Kidney capillary endothelial cell (primary cell): ENCODE data around the gene KNCN.

Source experiments
- DNase-seq: peaks from one replicate; pipeline ENCODE4 v3.0.0-alpha.2; 2018; ENCODE audit warnings: low spot score

KNCN gene

DNA sequence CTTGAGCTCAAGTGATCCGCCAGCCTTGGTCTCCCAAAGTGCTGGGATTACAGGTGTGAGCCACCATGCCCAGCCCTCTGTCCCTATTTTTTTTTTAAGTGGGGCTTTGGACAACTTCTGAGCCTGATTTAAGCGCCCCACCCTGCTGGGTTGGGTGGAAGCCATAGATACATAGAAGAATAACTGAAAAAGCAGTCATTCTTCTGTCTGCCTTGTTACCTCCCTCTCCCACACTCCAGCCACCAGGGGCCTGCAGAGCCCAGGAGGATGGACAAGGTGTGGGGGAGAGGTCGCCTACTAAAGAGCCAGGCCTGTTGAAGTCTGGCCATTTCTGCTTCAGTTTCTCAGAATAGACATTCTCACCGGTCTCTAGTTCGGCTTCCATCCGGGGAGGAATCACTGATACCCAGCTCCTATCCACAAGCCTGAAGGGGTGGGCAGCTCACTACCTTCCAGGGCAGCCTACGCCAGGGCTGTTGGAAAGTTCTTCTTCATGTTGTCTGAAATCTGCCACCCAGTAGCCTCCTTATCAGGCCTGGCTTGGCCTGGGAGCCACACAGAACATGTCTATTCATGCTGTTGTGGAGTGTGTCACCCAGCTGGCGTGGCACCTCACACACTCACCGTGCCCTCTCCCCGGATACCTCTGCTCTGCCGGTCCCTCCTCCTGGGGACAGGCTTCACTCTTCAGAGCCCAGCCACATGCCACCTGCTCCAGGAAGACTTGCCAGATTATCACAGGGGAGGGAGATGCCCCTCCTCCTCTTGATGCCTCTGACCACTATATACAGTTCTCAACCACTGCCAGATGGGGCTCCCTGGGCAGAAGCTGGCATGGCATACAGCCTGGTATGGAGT is 27.7 kb downstream of the KNCN start:
- DNase-seq = no peak

DNA sequence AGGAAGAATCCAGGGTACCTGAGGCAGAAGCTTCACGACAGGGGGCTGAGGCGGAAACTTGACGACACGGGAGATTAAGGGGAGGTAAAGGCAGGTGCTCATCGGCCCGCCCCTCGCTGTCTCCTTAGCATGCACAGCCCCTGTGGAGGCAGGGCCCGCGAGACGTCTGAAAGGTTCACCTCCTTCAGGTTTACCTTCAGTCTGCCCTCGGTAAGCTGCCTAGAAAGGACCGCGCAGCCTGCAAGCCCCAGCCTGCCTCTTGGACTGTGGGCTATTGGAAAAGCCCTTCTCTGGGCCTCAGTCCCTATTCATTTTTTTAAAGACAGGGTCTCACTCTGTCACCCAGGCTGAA is 28.5 kb downstream of the KNCN start:
- no peak for DNase-seq

- no peak for DNase-seq
These were observed 29.1 kb downstream of the KNCN start for GRCh38 chr1:46522184-46522968.

DNA sequence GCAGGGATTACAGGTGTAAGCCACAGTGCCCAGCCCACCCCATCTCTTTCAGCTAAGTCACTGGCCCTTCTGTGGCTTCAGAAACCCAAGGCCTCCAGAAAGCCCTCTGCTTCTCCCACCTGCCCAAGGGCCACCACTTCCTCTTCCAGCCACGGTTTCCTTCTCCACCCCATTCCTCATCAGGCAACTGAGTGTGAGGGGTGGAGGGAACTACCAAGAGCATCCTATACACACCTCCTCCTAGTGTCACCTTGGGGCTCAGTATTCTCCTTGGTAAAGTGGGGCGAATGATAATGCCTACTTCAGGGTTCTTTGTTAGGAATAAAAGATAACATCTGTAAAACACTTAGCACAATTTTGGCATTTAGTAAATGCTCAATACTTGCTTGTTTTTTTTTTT is 30.0 kb downstream of the KNCN start:
- no peak for DNase-seq

GRCh38 chr1:46520063-46520911 is 31.2 kb downstream of the KNCN start:
- DNase-seq = no peak

GRCh38 chr1:46519209-46519608 is 32.2 kb downstream of the KNCN start:
- no peak for DNase-seq

DNA sequence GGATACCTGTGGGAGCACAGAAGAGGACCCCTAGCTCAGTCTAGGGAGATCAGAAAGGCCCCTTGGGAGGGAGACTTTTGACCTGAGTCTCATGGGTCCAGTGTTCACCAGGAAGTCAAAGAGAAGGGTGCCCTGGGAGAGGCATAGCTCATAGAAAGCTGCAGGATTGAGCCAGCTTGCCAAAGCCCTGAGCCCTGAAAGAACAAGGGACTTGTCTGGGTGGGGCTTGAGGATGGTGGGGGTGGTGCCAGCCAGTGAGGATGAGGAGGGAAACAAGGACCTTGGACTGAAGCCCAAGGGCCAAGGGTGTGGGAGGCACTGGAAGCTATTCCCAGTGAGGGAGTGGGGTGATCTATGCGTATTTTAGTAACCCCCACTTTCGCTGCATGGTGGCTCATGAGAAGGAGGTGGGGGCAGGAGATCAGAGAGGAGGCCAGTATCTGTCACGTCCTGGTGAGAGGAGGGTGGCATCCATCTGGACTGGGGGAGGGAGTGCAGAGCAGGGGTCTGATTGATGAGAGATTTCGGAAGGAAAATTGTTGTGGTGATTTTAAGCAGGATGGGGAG is 33.4 kb downstream of the KNCN start:
- DNase-seq = no peak

GRCh38 chr1:46517010-46517600 is 34.3 kb downstream of the KNCN start:
- DNase-seq = no peak

GRCh38 chr1:46516200-46516950 is 35.1 kb downstream of the KNCN start:
- DNase-seq = no peak

DNA sequence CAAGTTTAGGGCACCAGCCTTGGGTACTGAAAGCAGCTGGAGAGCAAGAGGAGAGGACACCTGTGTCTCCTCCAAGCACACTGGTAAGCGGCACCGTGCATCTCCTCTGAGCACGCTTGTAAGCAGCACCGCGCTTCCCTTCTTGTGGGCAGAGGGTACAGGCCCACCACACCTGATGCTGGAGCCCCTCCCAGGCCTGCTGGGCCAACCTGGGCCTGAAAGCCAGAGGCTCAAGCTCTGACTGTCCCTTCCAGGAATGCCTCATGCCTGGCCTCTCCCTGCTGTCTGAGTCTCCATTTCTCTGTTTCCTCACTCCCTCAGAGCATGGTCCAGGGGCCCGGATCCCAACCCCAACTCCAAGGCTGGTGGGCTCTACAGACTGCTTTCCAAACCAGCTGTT is 35.9 kb downstream of the KNCN start:
- DNase-seq = no peak

DNA sequence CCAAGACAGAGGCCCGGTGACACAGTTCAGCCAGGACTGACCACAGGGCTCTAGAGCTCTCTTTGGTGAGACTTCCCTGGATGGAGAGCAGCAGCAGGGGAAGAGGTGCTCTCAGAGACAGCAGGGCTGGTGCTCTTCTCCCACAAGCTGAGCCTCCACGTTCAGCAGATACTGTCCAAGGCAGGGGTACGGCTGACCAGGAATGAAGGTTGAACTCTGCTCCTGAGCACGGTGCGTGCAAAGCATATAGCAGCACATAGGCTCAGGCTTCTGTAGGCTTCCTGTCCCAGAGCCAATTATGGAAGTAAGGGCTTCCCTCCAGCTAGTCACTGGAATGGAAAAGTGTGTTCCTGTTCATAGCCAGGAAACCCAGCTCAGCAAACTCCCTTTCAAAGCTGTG is 37.9 kb downstream of the KNCN start:
- no peak for DNase-seq

DNA sequence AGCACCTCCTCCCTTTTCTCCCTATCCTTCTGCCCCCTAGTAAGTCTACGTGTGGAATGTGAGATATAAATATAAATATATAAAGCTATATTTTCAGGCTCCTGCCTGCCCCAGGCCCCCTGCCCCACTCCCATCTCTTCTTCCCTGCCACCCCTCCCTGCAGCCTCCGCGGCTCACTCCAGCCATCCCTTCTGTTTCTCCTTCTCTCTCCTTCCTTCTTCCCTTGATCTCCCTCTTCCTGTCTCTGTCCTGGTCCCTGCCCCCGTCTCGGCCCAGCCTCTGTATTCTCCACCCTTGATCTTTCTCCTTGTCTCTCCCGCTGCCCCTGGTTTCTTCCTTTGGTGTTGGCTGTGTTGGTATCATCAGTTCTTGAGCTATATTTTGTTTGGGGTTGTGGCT is 38.7 kb downstream of the KNCN start:
- DNase-seq = no peak

DNA sequence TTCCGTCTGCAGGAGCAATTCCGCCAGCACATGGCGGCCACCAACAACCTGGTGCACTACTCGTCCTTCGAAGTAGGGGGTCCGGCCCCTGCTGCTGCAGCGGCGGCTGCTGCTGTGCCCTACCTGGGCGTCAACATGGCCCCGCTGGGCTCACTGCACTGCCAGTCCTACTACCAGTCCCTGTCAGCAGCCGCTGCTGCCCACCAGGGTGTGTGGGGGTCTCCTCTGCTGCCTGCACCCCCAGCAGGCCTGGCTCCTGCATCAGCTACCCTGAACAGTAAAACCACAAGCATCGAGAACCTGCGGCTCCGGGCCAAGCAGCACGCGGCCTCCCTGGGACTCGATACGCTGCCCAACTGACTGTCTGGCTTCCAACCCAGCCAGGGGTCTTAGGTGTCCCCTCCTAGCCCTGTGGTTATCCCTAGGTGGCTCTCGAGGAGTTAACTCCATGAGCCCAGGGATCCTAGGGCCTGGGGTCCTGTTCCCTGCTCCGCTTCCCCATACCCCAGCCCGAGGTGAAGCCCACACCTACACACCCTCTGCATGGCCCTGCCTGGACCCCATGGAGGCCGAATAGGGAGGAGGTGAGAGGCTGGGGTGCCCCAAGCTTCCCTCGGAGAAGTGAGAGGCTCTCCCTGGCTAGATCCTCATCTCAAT is 39.2 kb downstream of the KNCN start:
- DNase-seq = no peak

- no peak for DNase-seq
These were observed 40.5 kb downstream of the KNCN start for GRCh38 chr1:46510998-46511365.

DNA sequence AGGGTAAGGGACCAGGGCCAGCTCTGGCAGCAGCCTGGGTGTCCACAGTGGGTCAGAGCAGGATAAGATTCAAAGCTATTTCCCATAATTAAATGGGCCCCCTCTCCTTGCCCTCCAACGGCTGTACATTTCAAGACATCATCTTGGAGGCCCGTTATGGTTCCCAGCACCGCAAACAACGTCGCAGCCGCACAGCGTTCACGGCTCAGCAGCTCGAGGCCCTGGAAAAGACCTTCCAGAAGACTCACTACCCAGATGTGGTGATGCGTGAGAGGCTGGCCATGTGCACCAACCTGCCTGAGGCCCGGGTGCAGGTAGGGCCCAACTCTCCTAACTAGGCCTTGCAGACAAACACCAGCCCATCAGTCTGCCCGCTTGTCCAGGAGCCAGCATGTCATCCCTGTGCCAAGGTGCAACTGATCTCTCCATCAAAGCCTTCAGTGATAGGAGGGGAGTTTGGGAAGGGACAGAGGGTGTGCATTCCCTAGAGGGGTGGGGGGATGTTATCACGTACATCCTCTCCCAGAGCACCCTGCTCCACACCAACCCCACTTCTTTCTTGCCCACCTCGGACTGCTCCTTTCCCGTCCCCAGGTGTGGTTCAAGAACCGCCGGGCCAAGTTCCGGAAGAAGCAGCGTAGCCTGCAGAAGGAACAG is 41.0 kb downstream of the KNCN start:
- DNase-seq = no peak

GRCh38 chr1:46508757-46509156 is 42.7 kb downstream of the KNCN start:
- no peak for DNase-seq

DNA sequence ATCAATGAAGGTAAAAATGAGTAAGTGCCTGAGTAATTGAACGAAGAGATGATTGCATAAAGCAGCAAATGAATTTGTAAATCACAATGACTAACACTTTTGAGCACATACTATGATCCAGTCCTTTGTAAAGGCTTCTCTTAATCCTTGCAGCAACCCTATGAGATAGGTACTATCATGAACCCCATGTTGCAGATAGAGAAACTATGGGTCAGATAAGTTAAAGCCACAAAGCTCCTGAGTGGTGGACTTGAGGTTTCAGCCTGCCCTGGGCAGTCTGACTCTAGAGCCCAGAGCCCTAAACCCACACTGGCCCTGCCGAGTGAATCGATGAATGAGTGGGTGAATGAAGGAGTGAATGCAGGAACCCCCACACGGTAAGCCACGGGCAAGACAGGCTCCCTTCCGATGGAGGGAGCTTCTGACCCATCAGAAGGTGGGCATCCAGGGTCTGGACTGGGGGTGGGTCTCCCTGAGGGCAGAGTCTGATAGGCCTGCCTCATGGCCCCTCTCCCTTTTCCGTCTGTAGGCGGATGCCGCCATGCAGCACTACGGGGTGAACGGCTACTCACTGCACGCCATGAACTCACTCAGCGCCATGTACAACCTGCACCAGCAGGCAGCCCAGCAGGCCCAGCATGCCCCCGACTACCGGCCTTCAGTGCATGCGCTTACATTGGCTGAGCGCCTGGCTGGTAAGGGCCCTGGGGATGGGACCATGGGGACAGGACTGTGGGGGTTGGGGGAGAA is 44.8 kb downstream of the KNCN start:
- DNase-seq = no peak

GRCh38 chr1:46503421-46503820 is 48.0 kb downstream of the KNCN start:
- no peak for DNase-seq

GRCh38 chr1:46501528-46501927 is 49.9 kb downstream of the KNCN start:
- no peak for DNase-seq
